NCI-H1436 (cell line): Measurements from ENCODE around the gene NLRP10.
"Not testable (repeated sequence)": the region's sequence is repeated elsewhere in the genome, so short reads cannot be mapped to it uniquely, and the experiment has no call there.

Experiments used
- DNase-seq: peaks from one replicate; lab custom pipeline; 2025; lab: John Stamatoyannopoulos, UW

The NLRP10 gene

DNA sequence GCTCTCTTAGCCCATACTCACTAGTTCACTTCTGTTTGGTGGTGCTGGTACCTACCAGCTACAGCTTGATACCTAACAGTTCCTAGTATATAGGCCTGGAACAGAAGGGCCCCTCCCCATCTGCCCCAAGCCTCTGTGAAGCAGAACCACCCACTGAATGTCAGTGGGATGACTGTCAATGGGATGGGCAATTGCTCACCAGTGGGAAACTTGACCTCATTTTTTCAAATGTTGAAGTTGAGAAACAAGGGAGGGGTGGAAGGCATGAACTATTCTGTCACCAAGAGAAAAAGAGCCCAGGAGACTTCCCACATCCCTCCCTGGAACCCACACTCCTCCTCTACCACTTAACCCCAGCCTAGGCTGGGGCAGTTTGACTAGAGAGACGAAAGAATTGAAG, at the start of gene NLRP10:
Gene NLRP10 (minus strand): TSS at position 62 of the 400 bp plus-strand sequence. CDS start 1,952 bp downstream, outside the sequence.
- no peak for DNase-seq

DNA sequence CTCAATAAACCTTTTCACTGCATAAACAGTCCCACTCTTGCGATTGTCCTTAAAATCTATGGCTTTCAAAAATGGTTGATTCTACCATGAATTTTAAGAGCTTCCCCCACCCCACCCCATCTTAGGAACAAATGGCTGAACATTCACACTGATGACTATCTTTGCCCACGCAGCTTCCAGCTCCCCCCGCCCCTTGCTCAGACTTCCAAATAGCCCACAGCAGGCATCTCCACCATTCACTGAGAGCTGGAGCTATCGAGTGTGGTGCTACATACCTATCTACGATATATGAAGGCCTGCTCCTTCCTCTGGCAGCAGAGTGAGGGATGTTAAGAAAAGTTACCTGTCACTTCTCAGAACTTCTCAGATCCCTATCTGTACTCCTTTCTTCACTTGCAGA, 48.6 kb upstream of the NLRP10 start:
- no peak for DNase-seq

DNA sequence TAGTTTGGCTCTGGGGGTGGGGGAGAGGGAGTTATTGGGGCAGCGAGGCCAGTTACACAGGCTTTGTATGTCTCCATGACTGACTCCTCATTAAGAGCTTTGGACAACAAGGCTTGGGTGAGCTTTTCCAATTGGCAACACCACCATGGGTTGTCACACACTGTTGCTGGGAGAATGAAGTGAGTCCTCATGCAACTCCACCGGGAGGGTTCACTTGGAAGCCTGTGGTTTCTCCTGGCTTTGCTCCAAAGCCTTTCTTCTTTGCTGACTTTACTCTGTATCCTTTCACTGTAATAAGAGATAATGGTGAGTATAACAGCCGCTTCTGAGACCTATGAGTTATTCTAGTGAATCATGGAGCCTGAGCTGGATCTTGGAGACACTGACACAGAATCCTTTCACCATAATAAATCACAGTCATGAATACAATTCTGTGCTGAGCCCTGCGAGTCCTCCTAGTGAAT, 46.8 kb upstream of the NLRP10 start:
- no peak for DNase-seq

DNA sequence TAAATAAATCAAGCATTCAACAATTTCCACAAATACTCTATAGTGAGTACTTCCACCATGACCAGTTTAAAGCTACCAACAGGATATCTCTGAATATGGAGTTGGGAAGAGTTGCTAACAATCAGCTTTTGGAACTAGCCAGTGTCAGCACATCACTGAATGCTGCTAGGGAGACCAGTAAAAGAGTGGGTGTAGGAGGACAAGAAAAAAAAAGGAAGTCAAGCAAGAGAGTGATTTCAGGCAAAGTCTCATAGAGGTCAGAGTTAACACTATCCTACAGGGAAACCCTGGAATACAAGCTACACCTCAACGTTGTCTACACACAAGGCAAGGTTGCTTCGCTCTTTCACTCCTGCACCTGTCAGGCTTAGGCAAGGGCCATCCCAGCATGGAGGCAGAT, 46.1 kb upstream of the NLRP10 start:
- DNase-seq: no peak

DNA sequence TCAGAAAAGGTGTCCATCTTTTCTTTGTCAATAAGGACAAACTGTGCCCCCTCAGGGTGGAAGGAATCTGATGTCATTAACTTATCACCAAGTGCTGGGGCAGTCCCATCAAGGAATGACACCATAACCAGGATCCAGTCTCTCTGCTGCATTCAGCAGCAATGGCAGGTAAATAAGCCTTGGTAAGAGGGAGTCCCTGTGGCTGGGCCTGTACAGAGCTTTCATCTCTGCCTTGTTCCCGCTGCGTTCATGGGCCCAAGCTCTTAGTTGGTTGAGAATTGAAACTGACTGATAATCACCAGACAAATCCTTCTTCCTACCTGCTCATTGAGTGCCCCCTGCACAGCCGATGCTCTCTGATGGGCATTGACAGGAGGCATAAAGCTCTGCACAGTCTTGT, 44.6 kb upstream of the NLRP10 start:
- no peak for DNase-seq

DNA sequence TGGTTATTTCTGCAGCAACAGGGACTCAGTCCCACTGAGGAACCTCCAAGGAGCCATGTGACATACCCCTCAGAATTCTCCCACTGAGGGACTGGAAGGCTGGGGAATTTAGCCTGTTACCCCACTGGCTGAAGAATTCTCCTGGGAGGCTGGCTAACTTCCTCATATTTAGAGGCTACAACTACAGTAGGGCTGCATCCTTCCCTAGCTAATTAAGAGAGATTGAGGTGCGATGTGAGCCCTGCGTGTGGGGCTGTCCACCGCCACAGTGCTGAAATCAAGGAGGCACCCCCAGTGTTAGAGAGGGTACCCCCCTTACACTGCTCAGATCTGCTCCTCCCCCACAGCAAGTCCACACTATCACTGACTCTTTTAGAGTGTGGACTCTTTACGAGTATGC, 43.0 kb upstream of the NLRP10 start:
- no peak for DNase-seq

DNA sequence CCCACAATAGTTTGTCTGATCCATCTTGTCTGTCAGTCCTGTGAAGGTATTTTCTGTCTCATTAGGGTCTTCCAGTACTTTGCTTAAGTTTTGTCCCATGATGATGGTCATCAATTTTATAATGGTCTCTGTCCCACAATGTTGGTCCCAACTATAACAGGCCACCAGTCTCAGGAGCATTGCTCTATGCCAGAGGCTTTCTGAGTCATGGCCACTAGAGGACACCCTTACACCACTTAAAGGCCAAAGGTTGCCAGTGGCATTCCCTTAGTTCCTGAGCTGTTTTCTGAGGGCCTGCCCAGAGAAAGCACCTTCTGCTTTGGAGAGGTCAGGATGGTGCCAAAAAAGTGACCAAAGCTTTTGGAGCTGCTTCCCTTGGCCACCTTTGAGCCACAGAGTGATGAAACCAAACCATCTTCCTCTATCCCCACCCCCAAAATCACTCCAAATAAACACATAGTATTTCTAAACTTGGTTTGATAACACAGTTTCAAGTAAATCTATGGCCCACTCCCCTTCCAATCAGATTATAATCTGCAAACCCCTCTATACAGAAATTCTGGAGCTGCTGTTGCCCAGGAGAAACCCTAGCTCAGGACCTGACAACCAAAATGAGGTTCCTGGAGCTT, 41.2 kb upstream of the NLRP10 start:
- DNase-seq: peak; percentile 54

DNA sequence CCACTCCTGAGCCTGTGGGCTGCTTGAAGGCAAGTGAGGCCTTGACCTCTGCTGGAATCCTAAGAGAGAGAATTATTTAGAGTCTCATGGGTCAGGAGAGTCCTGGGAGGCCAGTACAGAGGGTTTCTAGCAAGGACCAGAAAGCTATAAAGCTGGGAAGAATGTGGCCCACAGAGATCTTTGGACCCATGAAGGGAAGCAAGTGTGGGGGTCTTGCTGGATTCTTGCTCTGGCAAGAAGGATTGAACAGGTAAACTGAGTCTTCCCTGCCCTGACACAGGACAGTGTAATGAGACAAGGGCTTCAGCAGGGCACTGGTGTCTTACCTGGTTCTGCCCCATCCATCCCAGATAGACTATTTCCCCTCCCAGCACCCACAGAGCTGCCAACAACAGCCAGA, 40.3 kb upstream of the NLRP10 start:
- no peak for DNase-seq

DNA sequence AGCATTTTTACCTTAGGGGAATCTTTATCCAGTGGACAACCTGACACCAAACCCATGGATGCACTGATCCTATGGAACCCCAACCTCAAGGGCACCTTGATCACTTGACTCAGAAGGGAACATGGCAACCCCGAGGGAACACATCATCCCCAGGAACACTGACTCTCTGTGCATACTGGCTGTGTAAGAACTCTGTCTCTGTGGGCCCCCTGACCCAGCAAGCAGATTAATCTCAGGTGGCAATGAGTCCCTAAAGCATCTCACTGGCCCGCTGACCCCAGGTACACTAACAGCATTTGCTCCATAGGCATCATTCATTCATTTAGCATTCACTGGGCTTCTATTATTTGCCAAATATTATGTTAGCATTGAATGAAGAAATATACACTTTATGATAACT, 38.8 kb upstream of the NLRP10 start:
- no peak for DNase-seq

DNA sequence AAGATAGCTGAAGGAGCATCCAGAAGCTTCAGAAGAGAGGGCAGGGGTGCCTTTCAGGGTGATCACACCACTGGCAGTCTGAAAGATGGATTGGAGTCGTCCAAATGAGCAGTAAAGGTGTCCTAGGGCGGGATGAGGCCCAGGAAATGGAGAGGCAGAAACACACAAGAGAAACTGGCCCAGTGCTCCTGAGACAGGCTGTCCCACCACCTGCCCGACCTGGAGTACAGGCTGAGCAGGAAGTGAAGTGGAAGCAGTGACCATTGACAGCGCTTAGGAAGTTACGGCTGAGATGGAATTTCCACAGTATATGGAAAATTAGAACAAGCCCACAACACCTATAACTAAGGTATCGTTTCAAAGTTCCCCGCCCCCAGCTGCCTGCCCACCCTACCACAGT, 37.9 kb upstream of the NLRP10 start:
- no peak for DNase-seq

GRCh38 chr11:8002676-8003075, 37.4 kb upstream of the NLRP10 start:
- DNase-seq: no peak

DNA sequence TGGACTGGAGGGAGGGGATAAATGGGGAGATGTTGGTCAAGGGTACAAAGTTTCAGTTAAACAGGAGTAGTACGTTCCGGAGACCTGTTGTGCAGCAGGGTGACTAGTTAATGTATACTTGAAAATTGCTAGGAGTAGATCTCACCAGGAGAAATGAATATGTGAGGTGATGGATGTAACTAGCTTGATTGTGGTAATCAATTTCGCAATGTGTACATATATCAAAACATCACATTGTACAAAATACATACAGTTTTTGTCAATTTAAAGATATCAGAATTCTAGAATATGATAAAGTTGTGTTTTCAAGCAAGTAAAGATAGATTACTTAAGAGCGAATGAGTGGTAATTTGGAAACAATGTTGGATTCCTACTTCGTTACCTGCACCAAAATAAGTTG, 35.1 kb upstream of the NLRP10 start:
- DNase-seq: no peak

GRCh38 chr11:7999795-8000194, 34.5 kb upstream of the NLRP10 start:
- no peak for DNase-seq

- DNase-seq: no peak
These were observed 29.5 kb upstream of the NLRP10 start for GRCh38 chr11:7994581-7995278.

GRCh38 chr11:7987560-7987883, 22.3 kb upstream of the NLRP10 start:
- not testable (repeated sequence) for DNase-seq

GRCh38 chr11:7986768-7987559, 21.7 kb upstream of the NLRP10 start, which contains the start of gene EIF3F:
EIF3F (plus strand) TSS chr11:7987337; CDS start chr11:7987353, 16 bp downstream.
- peak; percentile 99 for DNase-seq

DNA sequence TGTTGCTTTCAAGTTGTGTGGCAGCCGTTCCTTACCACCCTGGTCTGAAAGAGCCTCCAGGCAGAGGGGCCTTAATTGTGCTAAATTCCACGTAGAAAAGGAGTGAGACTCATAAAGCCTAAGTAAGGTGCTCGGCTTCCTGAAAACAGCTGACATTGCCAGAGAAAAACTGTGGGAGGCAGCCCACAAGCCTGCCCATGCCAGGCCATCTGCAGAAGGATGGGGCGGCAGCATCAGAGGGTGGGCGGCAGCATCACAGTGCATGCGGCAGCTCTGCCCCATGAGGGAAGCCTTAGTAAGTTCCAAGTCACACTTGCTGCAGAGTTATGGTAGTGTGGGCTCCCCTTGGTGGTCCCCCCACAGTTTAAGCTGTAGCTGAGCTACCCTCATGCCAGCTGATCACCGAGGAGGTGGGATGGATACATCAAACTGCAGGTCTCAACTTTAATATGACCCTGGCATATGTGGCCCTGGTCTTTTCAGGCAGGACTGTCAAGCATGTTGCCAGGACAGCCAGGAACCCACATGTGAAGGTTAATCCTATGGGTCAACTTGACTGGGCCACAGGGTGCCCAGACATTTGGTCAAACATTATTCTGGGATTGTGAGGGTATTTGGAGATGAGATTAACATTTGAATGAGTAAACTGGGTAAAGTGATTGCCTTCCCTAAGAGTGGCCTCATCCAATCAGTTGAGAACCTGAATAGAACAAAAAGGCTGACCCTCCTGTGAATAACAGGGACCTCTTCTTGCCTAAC, 18.8 kb upstream of the NLRP10 start:
- no peak for DNase-seq

DNA sequence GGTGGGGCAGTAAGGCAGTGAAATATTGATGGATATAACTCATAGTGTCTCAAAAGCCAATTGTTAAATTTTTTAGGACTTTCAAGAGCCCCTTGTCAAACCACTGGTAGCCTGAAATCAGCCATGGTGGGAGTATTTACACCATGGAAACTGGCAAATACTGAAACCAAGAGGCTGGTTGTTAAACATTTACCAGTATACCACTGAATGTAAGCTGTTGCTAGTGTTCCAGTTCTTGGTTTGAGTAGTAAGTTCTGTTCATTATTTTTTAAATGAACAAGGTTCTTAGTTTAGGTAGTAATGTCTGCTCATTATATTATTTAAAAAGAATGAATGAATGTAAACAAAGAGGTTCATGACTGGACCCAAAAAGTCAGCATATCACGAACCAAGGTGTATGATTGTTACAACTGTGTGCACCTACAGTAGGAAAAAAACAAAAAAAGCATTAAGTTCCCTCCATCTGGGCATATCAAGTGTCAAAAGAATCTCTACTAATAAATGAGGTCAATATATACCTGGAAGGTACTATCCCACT, 17.4 kb upstream of the NLRP10 start:
- DNase-seq: no peak

DNA sequence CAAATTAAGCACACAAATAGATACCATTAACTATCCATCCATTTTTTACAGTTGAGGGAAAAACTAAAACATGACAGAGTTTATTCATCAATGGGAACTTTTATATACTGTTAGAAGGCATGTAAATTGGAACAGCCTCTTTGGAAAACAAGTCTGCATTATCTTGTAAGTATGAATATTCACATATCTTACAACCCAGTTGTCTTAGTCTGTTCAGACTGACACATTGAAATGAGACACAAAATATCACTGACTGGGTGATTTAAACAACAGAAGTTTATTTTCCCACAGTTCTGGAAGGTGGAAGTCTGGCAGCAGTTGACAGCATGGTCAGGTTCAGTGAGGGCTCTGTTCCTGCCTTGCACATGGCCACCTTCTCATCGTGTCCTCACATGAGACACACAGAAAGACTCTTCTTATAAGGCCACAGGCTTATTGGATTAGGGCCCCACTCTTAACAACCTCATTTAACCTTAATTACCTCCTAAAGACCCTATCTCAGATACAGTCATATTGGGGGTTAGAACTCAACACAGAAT, 16.4 kb upstream of the NLRP10 start:
- no peak for DNase-seq

DNA sequence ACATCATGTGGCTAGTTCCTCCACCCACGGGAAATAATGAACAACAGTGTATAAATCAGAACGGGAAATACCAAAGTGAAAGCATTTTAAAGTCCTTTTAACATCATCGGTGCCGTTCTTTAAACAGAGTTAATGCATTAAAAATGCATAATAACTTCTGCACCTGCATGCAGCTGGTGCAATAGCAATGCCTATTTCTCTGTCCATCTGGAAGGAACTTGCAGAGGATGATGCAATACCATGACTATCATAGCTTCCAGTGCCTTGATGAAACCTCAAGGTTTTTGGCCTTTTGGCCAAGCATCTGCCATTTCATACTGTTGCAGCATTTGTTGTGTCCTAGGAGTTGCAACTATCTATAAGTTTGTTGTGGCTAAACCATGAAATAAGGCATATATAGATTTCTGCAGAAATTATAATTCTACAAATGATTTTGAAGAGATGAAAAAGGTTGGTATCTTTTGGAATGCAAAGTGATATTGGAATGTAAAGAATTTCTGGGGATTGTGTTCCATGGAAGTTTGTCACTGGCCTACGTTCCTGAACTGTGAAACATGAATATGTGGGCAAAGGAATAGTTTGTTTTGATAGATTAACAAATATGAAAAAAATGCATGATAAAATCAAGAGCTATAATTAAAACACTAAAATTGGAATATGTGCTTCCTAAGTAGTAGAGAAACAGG, 12.1 kb upstream of the NLRP10 start:
- no peak for DNase-seq

- DNase-seq: no peak
These were observed 9.4 kb upstream of the NLRP10 start for GRCh38 chr11:7974668-7975067.
